Peyer's patch (tissue), 4 donors: ENCODE measurements around the gene ACSL5.
A peak's percentile ranks its signal among the peaks of the same experiment; 100 is the strongest.

Experiments used
- CTCF ChIP-seq, 6 experiments: fragments of 450-650 bp in 4 of 6; fragments of 200-600 bp in 2 of 6; sonication (generic) in 1 of 6; IDR thresholded peaks; one replicate each; pipeline ENCODE4 v1.5.1; 2017 to 2019; ENCODE audit warnings: antibody characterized with exemption in 6 of 6, mild to moderate bottlenecking in 3 of 6, moderate library complexity in 1 of 6
- POLR2A ChIP-seq, 2 donors: fragments of 450-650 bp; IDR thresholded peaks; one replicate each; pipeline ENCODE4 v1.5.1; 2017; ENCODE audit warnings: antibody characterized with exemption in 2 of 2, mild to moderate bottlenecking in 2 of 2, moderate library complexity in 2 of 2

DNA sequence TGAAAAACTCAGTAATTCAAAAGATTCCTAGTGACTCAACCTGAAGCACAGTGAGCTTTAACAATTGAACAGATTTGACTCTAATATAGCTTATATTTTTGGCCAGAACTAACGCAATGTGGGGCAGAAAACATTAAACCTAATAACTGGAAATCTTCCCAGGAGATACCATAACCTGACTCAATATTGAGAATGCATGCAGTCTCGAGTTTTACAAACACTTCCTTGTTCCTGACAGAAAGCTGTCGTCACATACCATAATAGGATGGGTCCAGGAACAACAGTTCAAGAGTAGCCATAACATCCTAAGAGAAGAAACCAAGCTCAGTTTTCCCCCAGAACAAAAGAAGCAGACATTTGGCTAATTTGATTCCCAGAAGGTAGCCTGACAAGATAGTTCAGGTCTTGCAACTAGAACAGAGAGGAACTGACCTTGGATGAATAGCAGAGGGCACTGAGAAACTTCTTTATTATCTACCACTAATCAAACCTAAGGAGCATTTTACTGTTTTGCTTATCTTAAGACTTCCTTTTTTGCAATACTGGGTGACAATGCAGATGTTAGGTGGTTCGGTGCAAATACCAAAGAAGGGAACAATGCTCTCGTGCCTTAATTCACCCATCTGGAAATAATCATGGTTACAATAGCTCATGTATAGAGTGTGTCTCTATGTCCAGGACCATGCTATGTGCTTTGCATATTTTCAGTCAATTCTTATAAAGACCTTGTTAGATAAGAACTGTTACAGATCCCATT lies 38.6 kb upstream of the ACSL5 start:
- TF ChIP-seq CTCF (IDR thresholded peaks at IDR 0.05) (no peak), POLR2A (IDR thresholded peaks at IDR 0.05) (peak in 1 of 2 donors; percentile 28)
